HG03571 (cell line): ENCODE data around the gene THRA.

Source experiments
- ATAC-seq: cut with Tn5 transposase; IDR thresholded peaks from one replicate; pipeline ENCODE4 v1.9.1; 2021; ENCODE audit not compliant: unreplicated experiment

The THRA gene

GRCh38 chr17:40062329-40063186 lies at the start of gene THRA:
THRA (plus strand) TSS chr17:40062965; CDS start chr17:40074489, 11,524 bp downstream.
- no peak for ATAC-seq

GRCh38 chr17:40014375-40014980 lies 48.3 kb upstream of the THRA start:
- ATAC-seq = no peak

- ATAC-seq = no peak
Observed at GRCh38 chr17:40015005-40015997, 47.5 kb upstream of the THRA start, which contains the start of gene CSF3. CSF3 (plus strand) TSS chr17:40015440; CDS start chr17:40015475, 35 bp downstream.

GRCh38 chr17:40015998-40016985 lies 46.5 kb upstream of the THRA start:
- ATAC-seq = no peak

GRCh38 chr17:40017422-40018080 lies 45.2 kb upstream of the THRA start:
- ATAC-seq = no peak

GRCh38 chr17:40018211-40019121 lies 44.3 kb upstream of the THRA start:
- ATAC-seq = no peak

- ATAC-seq = no peak
Observed at GRCh38 chr17:40019140-40019991, 43.4 kb upstream of the THRA start.

GRCh38 chr17:40020146-40020545 lies 42.6 kb upstream of the THRA start:
- ATAC-seq = no peak

- ATAC-seq = no peak
Observed at GRCh38 chr17:40021451-40021971, 41.3 kb upstream of the THRA start.

GRCh38 chr17:40022497-40022896 lies 40.3 kb upstream of the THRA start:
- ATAC-seq = no peak

- no peak for ATAC-seq
Observed at GRCh38 chr17:40022961-40023541, 39.7 kb upstream of the THRA start.

GRCh38 chr17:40023590-40024292 lies 39.0 kb upstream of the THRA start:
- no peak for ATAC-seq

- no peak for ATAC-seq
Observed at GRCh38 chr17:40024901-40025300, 37.9 kb upstream of the THRA start.

GRCh38 chr17:40025559-40025958 lies 37.2 kb upstream of the THRA start:
- ATAC-seq = no peak

GRCh38 chr17:40025991-40026815 lies 36.6 kb upstream of the THRA start:
- no peak for ATAC-seq
